ENCODE data around the gene ARHGAP28. TPM values are rescaled to one million over a fixed set of nuclear protein-coding genes. Genes with fewer than 3 reads are reported as not detected.

Gene ARHGAP28
- total RNA-seq = 0.23 and 0.30 TPM in 2 replicates

GRCh38 chr18:6729247-6730091, at the start of gene ARHGAP28:
TSS of gene ARHGAP28 (plus strand) at chr18:6729716. CDS start at chr18:6729822, 106 bp downstream.

